TTC549 (cell line): ENCODE results near the gene NDNF.
A peak's percentile ranks its signal among the peaks of the same experiment; 100 is the strongest.

ENCODE experiments used
- FAIRE-seq: peaks from 2 replicates; lab custom pipeline; 2012; peaks lifted over from hg19 to GRCh38; lab: Jason Lieb, UNC

NDNF gene

GRCh38 chr4:121072224-121073003, at the start of gene NDNF:
TSS of gene NDNF (minus strand) at chr4:121072535. CDS start at chr4:121045837, 26,698 bp downstream.
- FAIRE-seq: no peak

GRCh38 chr4:121119715-121120114, 47.4 kb upstream of the NDNF start:
- FAIRE-seq: no peak

- no peak for FAIRE-seq
Measured at GRCh38 chr4:121118344-121118743, 46.0 kb upstream of the NDNF start.

GRCh38 chr4:121114756-121115155, 42.4 kb upstream of the NDNF start:
- FAIRE-seq: no peak

GRCh38 chr4:121112530-121112929, 40.2 kb upstream of the NDNF start:
- peak; percentile 77 for FAIRE-seq

- no peak for FAIRE-seq
Measured at GRCh38 chr4:121108557-121108956, 36.2 kb upstream of the NDNF start.

- FAIRE-seq: no peak
Measured at GRCh38 chr4:121107507-121107906, 35.2 kb upstream of the NDNF start.

- FAIRE-seq: no peak
Measured at GRCh38 chr4:121100093-121100775, 27.9 kb upstream of the NDNF start.

- no peak for FAIRE-seq
Measured at GRCh38 chr4:121098266-121098665, 25.9 kb upstream of the NDNF start.

GRCh38 chr4:121096629-121097028, 24.3 kb upstream of the NDNF start:
- FAIRE-seq: peak; percentile 92

GRCh38 chr4:121096191-121096590, 23.9 kb upstream of the NDNF start:
- FAIRE-seq: no peak

- FAIRE-seq: no peak
Measured at GRCh38 chr4:121094297-121094966, 22.1 kb upstream of the NDNF start.

- no peak for FAIRE-seq
Measured at GRCh38 chr4:121093261-121093660, 20.9 kb upstream of the NDNF start.

GRCh38 chr4:121091941-121092340, 19.6 kb upstream of the NDNF start:
- FAIRE-seq: no peak

GRCh38 chr4:121088867-121089266, 16.5 kb upstream of the NDNF start:
- FAIRE-seq: no peak

- FAIRE-seq: no peak
Measured at GRCh38 chr4:121079376-121079775, 7.0 kb upstream of the NDNF start.

GRCh38 chr4:121077496-121077895, 5.2 kb upstream of the NDNF start:
- FAIRE-seq: no peak

- no peak for FAIRE-seq
Measured at GRCh38 chr4:121076416-121076815, 4.1 kb upstream of the NDNF start.

- no peak for FAIRE-seq
Measured at GRCh38 chr4:121073672-121074381, 1.5 kb upstream of the NDNF start.

- no peak for FAIRE-seq
Measured at GRCh38 chr4:121073004-121073435, 685 bp upstream of the NDNF start.

- FAIRE-seq: no peak
Measured at GRCh38 chr4:121071640-121072223, 603 bp downstream of the NDNF start.
